NOMO-1 (cell line): ENCODE data around the gene CRISPLD2.

Source experiments
- DNase-seq, 2 experiments: peaks; one replicate each; lab custom pipeline; 2025; ENCODE audit not compliant: unreplicated experiment in 2 of 2; lab: John Stamatoyannopoulos, UW

Gene CRISPLD2

GRCh38 chr16:84947996-84948850, 128.4 kb downstream of the CRISPLD2 start:
- no peak for DNase-seq

GRCh38 chr16:84948851-84949610, 129.2 kb downstream of the CRISPLD2 start:
- DNase-seq, result no peak

- no peak for DNase-seq
These were observed 130.1 kb downstream of the CRISPLD2 start for GRCh38 chr16:84949772-84950436.

GRCh38 chr16:84950906-84951305, 131.1 kb downstream of the CRISPLD2 start:
- DNase-seq, result no peak

- DNase-seq, result peak; percentile 75 to 78
These were observed 132.8 kb downstream of the CRISPLD2 start for GRCh38 chr16:84952335-84953189.

GRCh38 chr16:84953190-84953746, 133.5 kb downstream of the CRISPLD2 start:
- DNase-seq, result peak; percentile 25 to 42

- no peak for DNase-seq
These were observed 135.6 kb downstream of the CRISPLD2 start for GRCh38 chr16:84955427-84955826.

GRCh38 chr16:84957192-84957591, 137.4 kb downstream of the CRISPLD2 start:
- DNase-seq, result no peak

- DNase-seq, result no peak
These were observed 138.0 kb downstream of the CRISPLD2 start for GRCh38 chr16:84957792-84958191.
